ENCODE results near the gene HERC2. TPM values are rescaled to one million over a fixed set of nuclear protein-coding genes. Genes with fewer than 3 reads are reported as not detected.

Gene HERC2
- total and polyA plus RNA-seq, 2 of the 4 experiments (the other 2 are of a cell fraction): 20.8 to 28.9 TPM

GRCh38 chr15:28098360-28098765, 223.6 kb downstream of the HERC2 start:
- H3K79me1 ChIP-seq (ENCODE audit: low read depth in 1 of 2, low read length in 2 of 2): no peaks in the 10 kb centered on the region
- dilution Hi-C loops (cut with HindIII; ENCODE audit: low sequenced_read_pairs, unreplicated experiment) (no loop called here), in situ Hi-C loops (cut with MboI; ENCODE audit: low sequenced_read_pairs) (no loop called here), intact Hi-C loops (cut with micrococcal nuclease) (no loop called here)
- BruUV-seq (replicated peaks): no TSS peak
- no peak overlapping the region for H3K4ac ChIP-seq (ENCODE audit: low read depth, low read length)
- no peak for ATAC-seq (ENCODE audit: low read depth)
- no peak overlapping the region for H2AK9ac ChIP-seq (replicated peaks; ENCODE audit: low read depth, low read length, poor library complexity)
- H4K5ac ChIP-seq (ENCODE audit: low read depth, low read length): no peak overlapping the region
- H2AK5ac ChIP-seq (ENCODE audit: low read depth, low read length): no peak overlapping the region
- H3K9me1 ChIP-seq (ENCODE audit: insufficient read depth, low read length): no peaks in the 10 kb centered on the region
- H3K36me3 ChIP-seq (ENCODE audit: control insufficient read depth, insufficient read depth, low read length): no peaks in the 10 kb centered on the region
- DNase-seq: no peak
- no peak overlapping the region for H3K4me2 ChIP-seq (ENCODE audit: low read depth, low read length)
- H3K4me3 ChIP-seq (ENCODE audit: insufficient read depth, low read depth, low read length): no peak overlapping the region
- H3K9me3 ChIP-seq (ENCODE audit: control insufficient read depth, insufficient read depth, low read length): no peaks in the 10 kb centered on the region
- no peak overlapping the region for H3K18ac ChIP-seq (ENCODE audit: low read depth, low read length)
- TF ChIP-seq RCOR1 (IDR thresholded peaks at IDR 0.05; ENCODE audit: insufficient replicate concordance, low read length) (no peak), USF2 (IDR thresholded peaks at IDR 0.05; ENCODE audit: low read depth, low read length) (no peak), BHLHE40 (IDR thresholded peaks at IDR 0.05; ENCODE audit: low read depth, low read length) (no peak), MAFK (IDR thresholded peaks at IDR 0.05; ENCODE audit: low read depth, low read length) (no peak), ELK1 (IDR thresholded peaks at IDR 0.05; ENCODE audit: borderline replicate concordance, low read depth, low read length) (no peak), CHD1 (IDR thresholded peaks at IDR 0.05; ENCODE audit: low read depth, low read length) (no peak), FOS (IDR thresholded peaks at IDR 0.05; ENCODE audit: low read depth, low read length) (no peak), CEBPB (IDR thresholded peaks at IDR 0.05; ENCODE audit: low read depth, low read length) (no peak), MAZ (IDR thresholded peaks at IDR 0.05; ENCODE audit: borderline replicate concordance, low read depth, low read length) (no peak), POLR2A (IDR thresholded peaks at IDR 0.05; ENCODE audit: low read depth, low read length) (no peak), CTCF (conservative IDR thresholded peaks at IDR 0.05; ENCODE audit: low read depth, low read length) (no peak)
- no CpG with 5 or more reads among the region's 11 CpGs for WGBS, 2 experiments (ENCODE audit: extremely low coverage in 2 of 2, insufficient read length in 1 of 2)
- H3K27ac ChIP-seq (ENCODE audit: insufficient read depth, low read length): no peak overlapping the region
- POLR2A ChIA-PET (ENCODE audit: unreplicated experiment): no interaction called here
- H2BK5ac ChIP-seq (ENCODE audit: low read depth, low read length, poor library complexity, severe bottlenecking): no peak overlapping the region
- no peak overlapping the region for H3K9ac ChIP-seq (ENCODE audit: low read depth, low read length)
- no peaks in the 10 kb centered on the region for H4K20me1 ChIP-seq (ENCODE audit: insufficient read depth, low read length)
- H2BK120ac ChIP-seq (ENCODE audit: low read depth, low read length): no peak overlapping the region
- no peak overlapping the region for H2BK20ac ChIP-seq (ENCODE audit: low read depth, low read length)
- peaks cover 2% of the 10 kb centered on the region; the same call in 1 of the 2 replicates for H3K4me1 ChIP-seq (ENCODE audit: control insufficient read depth, insufficient read depth, low read length)
- no peak overlapping the region for H3K56ac ChIP-seq (ENCODE audit: extremely low read depth, insufficient read depth, low read length)
- CTCF ChIA-PET: interaction anchor here (1.0 to 1.7 kb wide), 3 partner anchors 9 to 28 kb away, joined by 3 to 6 read pairs (median 4); no protein-coding TSS in a partner anchor
- H3K23ac ChIP-seq (ENCODE audit: low read depth, low read length): no peak overlapping the region
- H3K27me3 ChIP-seq (ENCODE audit: control insufficient read depth, insufficient read depth, low read length): peaks cover 62% of the 10 kb centered on the region
- no peak overlapping the region for H4K8ac ChIP-seq (ENCODE audit: low read depth in 2 of 2, low read length in 2 of 2)
- H2BK15ac ChIP-seq (ENCODE audit: low read depth, low read length): no peak overlapping the region
- H4K91ac ChIP-seq (ENCODE audit: insufficient read depth, low read depth, low read length): no peak overlapping the region
- H2AFZ ChIP-seq (replicated peaks; ENCODE audit: low read length, poor library complexity): peak overlapping the region; percentile 51
- H3K14ac ChIP-seq (replicated peaks; ENCODE audit: low read depth, low read length): no peak overlapping the region
